Testis (tissue), 3 donors: ENCODE measurements around the gene EID2. TPM values are rescaled to one million over a fixed set of nuclear protein-coding genes. Genes with fewer than 3 reads are reported as not detected.

Source experiments
- DNase-seq: peaks from one replicate; pipeline ENCODE4 v3.0.0-alpha.2; 2019
- H3K27ac ChIP-seq, 2 donors: fragments of 200-600 bp; sonication (generic); one replicate each; pipeline ENCODE4 v1.5.1; 2019
- H3K27me3 ChIP-seq: fragments of 200-600 bp; sonication (generic); one replicate; pipeline ENCODE4 v1.5.1; 2019
- H3K36me3 ChIP-seq: fragments of 200-600 bp; sonication (generic); one replicate; pipeline ENCODE4 v1.5.1; 2017; ENCODE audit warnings: low read depth; ENCODE audit errors: missing control alignments
- H3K4me1 ChIP-seq: fragments of 200-600 bp; sonication (generic); one replicate; pipeline ENCODE4 v1.5.1; 2019
- H3K4me3 ChIP-seq, 2 donors: fragments of 200-600 bp; sonication (generic); one replicate each; pipeline ENCODE4 v1.5.1; 2017 to 2019
- H3K9me3 ChIP-seq: fragments of 200-600 bp; sonication (generic); one replicate; pipeline ENCODE4 v1.5.1; 2017
- CTCF ChIP-seq, 3 experiments: fragments of 450-650 bp in 2 of 3; fragments of 200-600 bp in 1 of 3; sonication (generic) in 1 of 3; IDR thresholded peaks; one replicate each; pipeline ENCODE4 v1.5.1; 2016 to 2019; ENCODE audit warnings: antibody characterized with exemption in 3 of 3, mild to moderate bottlenecking in 2 of 3, moderate library complexity in 1 of 3
- POLR2A ChIP-seq: fragments of 450-650 bp; IDR thresholded peaks from one replicate; pipeline ENCODE4 v1.6.1; 2017; ENCODE audit warnings: antibody characterized with exemption, mild to moderate bottlenecking, moderate library complexity
- WGBS, 2 donors: methylation state at CpG; one replicate each; pipeline ENCODE4 v1.1.5; 2018; 5-methylcytosine and 5-hydroxymethylcytosine counted together
- intact Hi-C: fragments of 100-400 bp; cut with DNase I; formaldehyde crosslinking; loops from one replicate; pipeline ENCODE4 v1.15.1; 2023; ENCODE audit warnings: low total_unique reads
- polyA plus RNA-seq: library from polyadenylated mRNA; stranded (reverse); fragments of 350-450 nt; fragmentation: Illumina TruSeq; extraction: RNeasy Lipid Tissue Mini Kit (QIAGEN cat#74804); gene quantifications from one replicate; pipeline ENCODE4 v1.2.3, GENCODE V29; 2014; ENCODE audit warnings: low read depth, low replicate concordance; ENCODE audit not compliant: insufficient read depth
- total RNA-seq, 2 donors: library from RNA; depleted of rRNA; stranded (reverse); fragments of >200 nt; gene quantifications; one replicate each; pipeline ENCODE4 v1.2.3, GENCODE V29; 2016

EID2 gene
- total and polyA plus RNA-seq, 3 donors from 2014 or later = 15.0 to 26.7 (median 23.9) TPM

GRCh38 chr19:39532233-39533002 is 7.5 kb downstream of the EID2 start, which contains the start of gene EID2B:
Gene EID2B (minus strand): TSS chr19:39532852. CDS start chr19:39532802, 50 bp downstream.
- 0% methylated on average over 22 to 44 of the region's 65 CpGs for WGBS, 2 donors
- Histone ChIP-seq H3K9me3 (no peaks in the 10 kb centered on the region), H3K36me3 (no peaks in the 10 kb centered on the region), H3K4me3 (peak within 1 kb of the TSS; percentile 84 to 96), H3K4me1 (peaks cover 12% of the 10 kb centered on the region), H3K27ac (peak within 1 kb of the TSS; percentile 89 to 92), H3K27me3 (no peaks in the 10 kb centered on the region)
- peak; percentile 96 for DNase-seq
- intact Hi-C loops = loop anchor here (10.0 kb wide), 1 partner anchor 108 kb away; no protein-coding TSS in a partner anchor
- TF ChIP-seq CTCF (IDR thresholded peaks at IDR 0.05) = peak; percentile 94 to 100 (median 99)
- peak; percentile 91 for TF ChIP-seq POLR2A

GRCh38 chr19:39531834-39532232 is 8.1 kb downstream of the EID2 start:
- H3K36me3 ChIP-seq = no peaks in the 10 kb centered on the region
- WGBS, 2 donors = 19 to 28% methylated on average over 14 of the region's 14 CpGs

GRCh38 chr19:39525205-39525604 is 14.8 kb downstream of the EID2 start:
- H3K4me1 ChIP-seq = no peaks in the 10 kb centered on the region
- no peaks in the 10 kb centered on the region for H3K9me3 ChIP-seq
- no peak for TF ChIP-seq POLR2A
- intact Hi-C loops = no loop called here
- WGBS, 2 donors = 80 to 83% methylated on average over 3 of the region's 3 CpGs
- no peak overlapping the region for H3K27ac ChIP-seq
- no peaks in the 10 kb centered on the region for H3K36me3 ChIP-seq
- no peak overlapping the region for H3K4me3 ChIP-seq
- no peaks in the 10 kb centered on the region for H3K27me3 ChIP-seq
- no peak for DNase-seq

More at GRCh38 chr19:39531834-39532232, 8.1 kb downstream of the EID2 start:
- no peak for TF ChIP-seq CTCF (IDR thresholded peaks at IDR 0.05)
- no peak for TF ChIP-seq POLR2A
- H3K4me3 ChIP-seq = peak overlapping the region; percentile 84 to 96
- H3K9me3 ChIP-seq = no peaks in the 10 kb centered on the region
- intact Hi-C loops = loop anchor here (10.0 kb wide), 1 partner anchor 107 kb away; no protein-coding TSS in a partner anchor
- H3K27ac ChIP-seq = peak overlapping the region; percentile 89 to 92
- no peak for DNase-seq
- H3K4me1 ChIP-seq = peaks cover 12% of the 10 kb centered on the region
- no peaks in the 10 kb centered on the region for H3K27me3 ChIP-seq

GRCh38 chr19:39524495-39524894 is 15.5 kb downstream of the EID2 start:
- Histone ChIP-seq H3K4me1 (no peaks in the 10 kb centered on the region), H3K27ac (no peak overlapping the region), H3K9me3 (no peaks in the 10 kb centered on the region), H3K36me3 (no peaks in the 10 kb centered on the region), H3K4me3 (no peak overlapping the region), H3K27me3 (no peaks in the 10 kb centered on the region)
- intact Hi-C loops = no loop called here
- 89 to 92% methylated on average over 6 to 8 of the region's 8 CpGs for WGBS, 2 donors
- TF ChIP-seq CTCF (IDR thresholded peaks at IDR 0.05) = no peak
- TF ChIP-seq POLR2A = no peak
- DNase-seq = no peak

GRCh38 chr19:39520541-39521484 is 19.1 kb downstream of the EID2 start:
- H3K36me3 ChIP-seq = no peaks in the 10 kb centered on the region
- no peaks in the 10 kb centered on the region for H3K9me3 ChIP-seq
- intact Hi-C loops = no loop called here
- no peak for DNase-seq
- TF ChIP-seq CTCF (IDR thresholded peaks at IDR 0.05) = no peak
- TF ChIP-seq POLR2A = no peak
- no peak overlapping the region for H3K4me3 ChIP-seq
- no peaks in the 10 kb centered on the region for H3K27me3 ChIP-seq
- no peak overlapping the region for H3K27ac ChIP-seq
- WGBS, 2 donors = 89 to 91% methylated on average over 8 of the region's 8 CpGs
- no peaks in the 10 kb centered on the region for H3K4me1 ChIP-seq
